GM12872 (cell line): Measurements from ENCODE around the gene NAXE.

Experiments used
- CTCF ChIP-seq: IDR thresholded peaks from 3 replicates; pipeline ENCODE4 v1.5.1; 2011; ENCODE audit warnings: low read depth, mild to moderate bottlenecking, low read length, moderate library complexity; ENCODE audit not compliant: insufficient read depth

NAXE gene

GRCh38 chr1:156582388-156583017, 9.1 kb upstream of the NAXE start:
- TF ChIP-seq CTCF = 0 out of 3 replicates have a peak, but pooled peaks have one; percentile 25

GRCh38 chr1:156583821-156584622, 7.6 kb upstream of the NAXE start:
- TF ChIP-seq CTCF = peak; percentile 95

GRCh38 chr1:156584813-156585212, 6.8 kb upstream of the NAXE start:
- TF ChIP-seq CTCF = peak; percentile 70

- no peak for TF ChIP-seq CTCF
These were observed 5.3 kb upstream of the NAXE start for GRCh38 chr1:156586323-156586722.

- TF ChIP-seq CTCF = no peak
These were observed 4.6 kb upstream of the NAXE start for GRCh38 chr1:156586892-156587477.

GRCh38 chr1:156589546-156589945, 2.0 kb upstream of the NAXE start:
- TF ChIP-seq CTCF = no peak

- TF ChIP-seq CTCF = no peak
These were observed 1.0 kb upstream of the NAXE start for GRCh38 chr1:156590326-156591180.
